ENCODE data around the gene GADD45GIP1.
A peak's percentile ranks its signal among the peaks of the same experiment; 100 is the strongest.

The GADD45GIP1 gene

DNA sequence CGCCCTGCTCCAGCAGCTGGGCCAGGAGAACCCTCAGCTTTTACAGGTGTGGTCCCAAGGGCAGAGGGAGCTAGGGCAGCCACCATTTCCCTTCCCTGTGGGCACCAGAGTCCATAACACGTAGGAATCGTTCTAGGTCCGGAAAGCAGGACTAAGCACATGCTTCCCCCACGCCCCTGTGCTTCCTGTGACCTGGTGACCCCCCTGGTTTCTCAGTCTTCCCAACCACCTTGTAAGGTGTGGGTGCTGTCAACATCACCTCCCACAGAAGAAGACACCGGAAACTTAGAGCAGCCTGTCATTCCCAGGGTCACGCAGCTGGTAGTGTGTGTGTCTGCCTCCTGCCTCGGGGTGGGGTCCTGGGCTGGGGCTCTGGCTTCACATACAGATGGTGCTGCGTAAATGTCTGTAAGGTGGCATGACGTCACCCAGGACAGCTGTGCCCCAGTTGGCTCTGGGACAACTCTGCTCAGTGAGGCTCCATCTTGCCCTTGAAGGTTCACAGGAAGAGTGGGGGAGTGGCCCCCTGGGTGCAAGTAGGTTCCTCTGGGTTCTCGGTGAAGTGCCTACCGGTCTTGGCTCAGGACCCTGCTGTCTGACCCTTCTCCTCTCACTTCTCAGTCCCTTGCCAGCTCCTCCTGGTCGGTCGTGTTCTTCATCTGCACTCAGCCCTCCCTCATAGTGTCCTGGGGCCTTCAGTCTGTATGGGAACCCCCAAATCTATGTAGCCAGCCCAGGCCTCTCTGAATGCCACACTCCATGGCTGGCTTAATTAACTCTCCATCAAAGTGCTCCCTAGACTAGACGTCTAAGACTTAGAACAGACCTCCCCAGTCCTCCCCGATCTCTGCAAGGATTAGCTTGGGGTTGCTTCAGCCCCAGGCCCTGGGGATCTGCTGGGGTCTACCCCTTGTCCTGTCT is 7.4 kb downstream of the GADD45GIP1 start:
- H3K9me3 ChIP-seq (ENCODE audit: control insufficient read depth in 2 of 2, low read length in 2 of 2): no peaks in the 10 kb centered on the region
- peaks cover 40 to 60% of the 10 kb centered on the region in 2 donors for H3K36me3 ChIP-seq (ENCODE audit: control insufficient read depth in 2 of 2, insufficient read depth in 2 of 2, low read length in 2 of 2)
- H3K4me1 ChIP-seq (ENCODE audit: control insufficient read depth in 2 of 2, insufficient read depth in 2 of 2, low read length in 2 of 2): peaks cover 17 to 18% of the 10 kb centered on the region in 2 donors
- no peak overlapping the region for H3K27ac ChIP-seq (ENCODE audit: low read depth in 2 of 2, low read length in 2 of 2)
- H3K4me3 ChIP-seq (ENCODE audit: low read length in 2 of 2): no peak overlapping the region
- no peaks in the 10 kb centered on the region for H3K27me3 ChIP-seq (ENCODE audit: control insufficient read depth in 2 of 2, insufficient read depth in 2 of 2, low read length in 2 of 2)
- H3K9ac ChIP-seq (ENCODE audit: low read depth in 1 of 2, low read length in 2 of 2): no peak overlapping the region

DNA sequence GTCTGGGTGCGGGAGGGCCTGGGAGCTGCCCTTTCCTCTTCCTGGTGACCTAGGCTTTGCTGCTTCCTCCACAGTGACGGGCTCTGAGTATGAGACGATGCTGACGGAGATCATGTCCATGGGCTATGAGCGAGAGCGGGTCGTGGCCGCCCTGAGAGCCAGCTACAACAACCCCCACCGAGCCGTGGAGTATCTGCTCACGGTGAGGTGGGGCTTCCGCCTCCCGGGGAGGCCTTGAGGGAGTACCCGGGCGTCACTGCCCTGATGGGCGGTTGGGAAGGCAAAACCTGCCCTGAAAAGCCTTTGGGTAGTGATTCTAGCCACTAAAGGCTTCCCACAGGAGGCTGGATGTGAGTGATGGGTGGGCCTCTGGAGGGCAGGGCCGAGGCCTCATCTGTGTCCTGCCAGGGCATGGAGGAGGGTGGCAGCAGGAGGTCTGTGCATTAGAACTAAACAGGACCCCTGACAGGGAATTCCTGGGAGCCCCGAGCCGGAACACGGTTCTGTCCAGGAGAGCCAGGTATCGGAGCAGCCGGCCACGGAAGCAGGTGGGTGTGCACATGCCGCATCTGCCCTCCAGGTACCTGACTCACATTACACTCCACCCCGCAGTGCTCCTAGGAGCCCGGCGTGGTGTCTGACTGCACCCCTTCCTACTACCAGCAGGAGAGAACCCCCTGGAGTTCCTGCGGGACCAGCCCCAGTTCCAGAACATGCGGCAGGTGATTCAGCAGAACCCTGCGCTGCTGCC is 8.2 kb downstream of the GADD45GIP1 start:
- Histone ChIP-seq H3K9me3 (ENCODE audit: control insufficient read depth in 2 of 2, low read length in 2 of 2) (no peaks in the 10 kb centered on the region), H3K27ac (ENCODE audit: low read depth in 2 of 2, low read length in 2 of 2) (no peak overlapping the region), H3K27me3 (ENCODE audit: control insufficient read depth in 2 of 2, insufficient read depth in 2 of 2, low read length in 2 of 2) (no peaks in the 10 kb centered on the region), H3K36me3 (ENCODE audit: control insufficient read depth in 2 of 2, insufficient read depth in 2 of 2, low read length in 2 of 2) (peaks cover 45 to 60% of the 10 kb centered on the region in 2 donors), H3K9ac (ENCODE audit: low read depth in 1 of 2, low read length in 2 of 2) (no peak overlapping the region), H3K4me1 (ENCODE audit: control insufficient read depth in 2 of 2, insufficient read depth in 2 of 2, low read length in 2 of 2) (peaks cover 10% of the 10 kb centered on the region in 2 donors), H3K4me3 (ENCODE audit: low read length in 2 of 2) (no peak overlapping the region)

DNA sequence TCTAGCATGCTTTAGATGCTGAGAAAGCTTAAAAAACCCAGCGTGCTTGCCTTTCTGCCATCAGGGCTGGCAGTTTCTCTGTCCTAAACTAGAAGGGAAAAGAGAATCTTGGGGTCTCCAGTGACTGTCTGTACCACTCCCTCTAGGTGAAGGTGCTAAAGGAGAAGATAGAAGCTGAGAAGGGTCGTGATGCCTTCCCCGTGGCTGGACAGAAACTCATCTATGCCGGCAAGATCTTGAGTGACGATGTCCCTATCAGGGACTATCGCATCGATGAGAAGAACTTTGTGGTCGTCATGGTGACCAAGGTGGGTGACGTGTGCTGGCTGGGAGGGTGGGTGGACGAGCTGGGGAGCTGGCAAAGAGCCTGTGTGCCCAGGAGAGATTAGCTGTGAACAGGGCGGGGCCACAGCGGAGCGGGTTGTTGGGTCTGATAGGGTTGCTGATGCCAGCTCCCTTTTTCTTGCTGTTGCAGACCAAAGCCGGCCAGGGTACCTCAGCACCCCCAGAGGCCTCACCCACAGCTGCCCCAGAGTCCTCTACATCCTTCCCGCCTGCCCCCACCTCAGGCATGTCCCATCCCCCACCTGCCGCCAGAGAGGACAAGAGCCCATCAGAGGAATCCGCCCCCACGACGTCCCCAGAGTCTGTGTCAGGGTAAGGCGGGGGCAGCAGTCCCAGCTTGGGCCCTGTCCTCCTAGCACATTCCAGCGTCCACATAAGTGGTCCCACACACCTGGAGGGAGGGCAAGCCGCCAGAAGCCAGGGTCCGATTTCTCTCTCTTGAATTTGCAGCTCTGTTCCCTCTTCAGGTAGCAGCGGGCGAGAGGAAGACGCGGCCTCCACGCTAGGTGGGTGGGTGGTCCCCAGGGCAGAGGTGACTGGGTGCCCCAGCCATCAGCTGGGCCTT is 9.1 kb downstream of the GADD45GIP1 start:
- no peaks in the 10 kb centered on the region for H3K9me3 ChIP-seq (ENCODE audit: control insufficient read depth in 2 of 2, low read length in 2 of 2)
- H3K4me1 ChIP-seq (ENCODE audit: control insufficient read depth in 2 of 2, insufficient read depth in 2 of 2, low read length in 2 of 2): peaks cover 8 to 15% of the 10 kb centered on the region in 2 donors
- no peak overlapping the region for H3K4me3 ChIP-seq (ENCODE audit: low read length in 2 of 2)
- no peak overlapping the region for H3K9ac ChIP-seq (ENCODE audit: low read depth in 1 of 2, low read length in 2 of 2)
- no peaks in the 10 kb centered on the region for H3K27me3 ChIP-seq (ENCODE audit: control insufficient read depth in 2 of 2, insufficient read depth in 2 of 2, low read length in 2 of 2)
- H3K36me3 ChIP-seq (ENCODE audit: control insufficient read depth in 2 of 2, insufficient read depth in 2 of 2, low read length in 2 of 2): peaks cover 53 to 62% of the 10 kb centered on the region in 2 donors
- H3K27ac ChIP-seq (ENCODE audit: low read depth in 2 of 2, low read length in 2 of 2): no peak overlapping the region

DNA sequence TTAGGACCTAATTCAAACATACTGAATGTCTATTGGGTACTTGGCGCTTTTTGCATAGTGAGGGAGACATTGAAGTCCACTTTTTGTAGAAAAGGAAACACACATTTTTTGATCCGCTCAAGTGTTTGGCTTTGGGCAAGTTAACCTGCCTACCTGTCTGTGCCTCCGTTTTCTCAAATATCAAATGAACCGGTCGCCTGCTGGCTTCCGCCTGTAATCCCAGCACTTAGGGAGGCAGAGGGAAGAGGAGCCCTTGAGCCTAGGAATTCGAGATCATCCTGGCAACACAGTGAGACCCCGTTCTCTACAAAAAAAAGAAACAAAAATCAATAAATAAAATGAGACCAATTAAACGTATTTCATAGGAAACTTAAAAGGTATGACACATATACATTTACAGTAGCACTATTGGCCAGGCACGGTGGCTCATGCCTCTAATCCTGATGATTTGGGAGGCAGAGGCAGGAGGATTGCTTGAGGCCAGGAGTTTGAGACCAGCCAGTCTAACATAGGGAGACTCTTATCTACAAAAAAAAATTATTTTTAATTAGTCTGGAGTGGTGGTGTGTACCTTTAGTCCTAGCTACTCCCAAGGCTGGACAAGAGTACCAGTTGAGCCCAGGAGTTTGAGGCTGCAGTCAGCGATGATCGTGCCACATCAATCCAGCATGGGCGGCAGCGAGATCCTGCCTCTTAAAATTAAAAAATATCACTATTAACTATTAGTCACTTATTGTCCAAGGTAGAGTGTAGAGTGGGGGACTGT is 10.1 kb downstream of the GADD45GIP1 start:
- no peaks in the 10 kb centered on the region for H3K27me3 ChIP-seq (ENCODE audit: control insufficient read depth in 2 of 2, insufficient read depth in 2 of 2, low read length in 2 of 2)
- peaks cover 7 to 15% of the 10 kb centered on the region in 2 donors for H3K4me1 ChIP-seq (ENCODE audit: control insufficient read depth in 2 of 2, insufficient read depth in 2 of 2, low read length in 2 of 2)
- peak overlapping the region; percentile 77 to 94 for H3K4me3 ChIP-seq (ENCODE audit: low read length in 2 of 2)
- peak overlapping the region; percentile 76 for H3K9ac ChIP-seq (ENCODE audit: low read depth in 1 of 2, low read length in 2 of 2)
- peak overlapping the region in 1 of 2 donors; percentile 87 for H3K27ac ChIP-seq (ENCODE audit: low read depth in 2 of 2, low read length in 2 of 2)
- H3K9me3 ChIP-seq (ENCODE audit: control insufficient read depth in 2 of 2, low read length in 2 of 2): no peaks in the 10 kb centered on the region
- H3K36me3 ChIP-seq (ENCODE audit: control insufficient read depth in 2 of 2, insufficient read depth in 2 of 2, low read length in 2 of 2): peaks cover 46 to 63% of the 10 kb centered on the region in 2 donors

DNA sequence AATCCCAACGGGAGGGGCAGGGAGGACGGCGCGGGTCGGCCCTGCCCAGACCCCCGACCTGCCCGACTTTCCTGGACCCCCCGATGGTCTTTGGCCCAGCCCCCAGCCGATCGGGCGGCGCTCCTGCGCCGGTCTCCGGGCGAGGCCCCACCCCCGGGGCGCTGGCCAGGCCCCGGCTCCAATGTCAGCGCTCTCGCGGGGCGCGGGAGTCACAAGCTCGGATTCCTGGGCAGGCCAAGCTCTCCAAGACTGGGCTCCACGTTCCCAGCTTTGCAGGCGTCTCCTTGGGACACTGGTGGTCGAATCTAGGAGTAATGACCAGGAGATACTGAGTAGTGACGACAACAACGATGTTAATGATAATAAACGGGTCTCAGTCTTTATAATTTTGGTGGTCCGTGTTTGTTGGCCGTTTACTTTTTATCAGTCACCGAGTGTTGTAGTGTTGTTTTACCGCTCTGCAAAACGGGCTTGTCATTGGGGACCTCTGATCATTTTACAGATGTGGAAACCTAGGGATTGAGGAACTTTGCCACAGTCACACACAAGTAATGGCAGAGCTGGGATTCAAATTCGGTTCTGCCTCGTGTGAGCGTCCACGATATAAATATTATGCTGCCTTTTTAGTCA is 10.8 kb downstream of the GADD45GIP1 start:
- peak overlapping the region; percentile 77 to 94 for H3K4me3 ChIP-seq (ENCODE audit: low read length in 2 of 2)
- H3K9me3 ChIP-seq (ENCODE audit: control insufficient read depth in 2 of 2, low read length in 2 of 2): no peaks in the 10 kb centered on the region
- H3K27me3 ChIP-seq (ENCODE audit: control insufficient read depth in 2 of 2, insufficient read depth in 2 of 2, low read length in 2 of 2): no peaks in the 10 kb centered on the region
- peak overlapping the region; percentile 87 to 89 for H3K27ac ChIP-seq (ENCODE audit: low read depth in 2 of 2, low read length in 2 of 2)
- peaks cover 7 to 15% of the 10 kb centered on the region in 2 donors for H3K4me1 ChIP-seq (ENCODE audit: control insufficient read depth in 2 of 2, insufficient read depth in 2 of 2, low read length in 2 of 2)
- H3K36me3 ChIP-seq (ENCODE audit: control insufficient read depth in 2 of 2, insufficient read depth in 2 of 2, low read length in 2 of 2): peaks cover 50 to 62% of the 10 kb centered on the region in 2 donors
- H3K9ac ChIP-seq (ENCODE audit: low read depth in 1 of 2, low read length in 2 of 2): peak overlapping the region; percentile 76

DNA sequence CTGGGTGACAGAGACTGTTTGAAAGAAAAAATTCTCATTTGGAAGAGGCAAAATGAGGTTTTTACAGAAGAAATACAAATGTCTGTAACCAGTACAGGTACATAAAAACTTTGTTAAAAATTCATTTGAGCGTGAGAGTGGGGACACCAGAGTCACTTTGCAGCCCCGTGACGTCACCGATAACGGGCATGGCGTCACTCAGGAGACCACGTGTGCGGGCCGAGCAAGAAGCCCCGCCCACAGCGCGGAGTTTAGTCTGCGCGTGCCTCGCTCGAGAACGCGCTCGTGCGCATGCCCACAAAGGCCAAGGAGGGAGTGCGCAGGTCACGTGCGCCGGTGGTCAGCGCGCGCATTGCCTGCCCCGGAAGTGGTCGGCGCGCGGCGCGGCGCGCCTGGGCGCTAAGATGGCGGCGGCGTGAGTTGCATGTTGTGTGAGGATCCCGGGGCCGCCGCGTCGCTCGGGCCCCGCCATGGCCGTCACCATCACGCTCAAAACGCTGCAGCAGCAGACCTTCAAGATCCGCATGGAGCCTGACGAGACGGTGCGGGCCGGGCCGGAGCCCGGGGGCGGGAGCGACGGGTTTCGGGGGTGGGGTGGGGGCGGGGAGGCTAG is 11.4 kb downstream of the GADD45GIP1 start, which contains the start of gene RAD23A:
RAD23A (plus strand) TSS at position 384 of the 613 bp plus-strand sequence; CDS start at position 471, 87 bp downstream.
- peaks cover 51 to 62% of the 10 kb centered on the region in 2 donors for H3K36me3 ChIP-seq (ENCODE audit: control insufficient read depth in 2 of 2, insufficient read depth in 2 of 2, low read length in 2 of 2)

DNA sequence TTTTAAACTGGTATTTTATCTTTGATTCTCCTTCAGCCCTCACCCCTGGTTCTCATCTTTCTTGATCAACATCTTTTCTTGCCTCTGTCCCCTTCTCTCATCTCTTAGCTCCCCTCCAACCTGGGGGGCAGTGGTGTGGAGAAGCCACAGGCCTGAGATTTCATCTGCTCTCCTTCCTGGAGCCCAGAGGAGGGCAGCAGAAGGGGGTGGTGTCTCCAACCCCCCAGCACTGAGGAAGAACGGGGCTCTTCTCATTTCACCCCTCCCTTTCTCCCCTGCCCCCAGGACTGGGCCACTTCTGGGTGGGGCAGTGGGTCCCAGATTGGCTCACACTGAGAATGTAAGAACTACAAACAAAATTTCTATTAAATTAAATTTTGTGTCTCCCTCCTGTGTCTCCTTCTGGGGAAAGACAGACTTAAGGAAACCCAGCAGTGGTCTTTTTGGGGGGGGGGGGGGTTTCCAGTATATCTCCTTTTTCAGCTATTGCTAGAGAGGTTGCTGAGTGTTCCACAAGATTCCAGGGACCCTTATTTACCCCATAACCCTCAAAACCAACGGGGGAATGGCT is 12.8 kb downstream of the GADD45GIP1 start:
- H3K9ac ChIP-seq (ENCODE audit: low read depth in 1 of 2, low read length in 2 of 2): no peak overlapping the region
- no peaks in the 10 kb centered on the region for H3K9me3 ChIP-seq (ENCODE audit: control insufficient read depth in 2 of 2, low read length in 2 of 2)
- no peaks in the 10 kb centered on the region for H3K27me3 ChIP-seq (ENCODE audit: control insufficient read depth in 2 of 2, insufficient read depth in 2 of 2, low read length in 2 of 2)
- H3K4me1 ChIP-seq (ENCODE audit: control insufficient read depth in 2 of 2, insufficient read depth in 2 of 2, low read length in 2 of 2): peaks cover 22 to 30% of the 10 kb centered on the region in 2 donors
- no peak overlapping the region for H3K27ac ChIP-seq (ENCODE audit: low read depth in 2 of 2, low read length in 2 of 2)
- H3K36me3 ChIP-seq (ENCODE audit: control insufficient read depth in 2 of 2, insufficient read depth in 2 of 2, low read length in 2 of 2): peaks cover 52 to 60% of the 10 kb centered on the region in 2 donors
- no peak overlapping the region for H3K4me3 ChIP-seq (ENCODE audit: low read length in 2 of 2)

More for the DNA sequence above, 11.4 kb downstream of the GADD45GIP1 start, which contains the start of gene RAD23A:
- Histone ChIP-seq H3K9ac (ENCODE audit: low read depth in 1 of 2, low read length in 2 of 2) (peak within 1 kb of the TSS; percentile 76), H3K9me3 (ENCODE audit: control insufficient read depth in 2 of 2, low read length in 2 of 2) (no peaks in the 10 kb centered on the region), H3K4me3 (ENCODE audit: low read length in 2 of 2) (peak within 1 kb of the TSS; percentile 77 to 94), H3K27ac (ENCODE audit: low read depth in 2 of 2, low read length in 2 of 2) (peak within 1 kb of the TSS; percentile 87 to 89), H3K27me3 (ENCODE audit: control insufficient read depth in 2 of 2, insufficient read depth in 2 of 2, low read length in 2 of 2) (no peaks in the 10 kb centered on the region), H3K4me1 (ENCODE audit: control insufficient read depth in 2 of 2, insufficient read depth in 2 of 2, low read length in 2 of 2) (peaks cover 8 to 20% of the 10 kb centered on the region in 2 donors)

DNA sequence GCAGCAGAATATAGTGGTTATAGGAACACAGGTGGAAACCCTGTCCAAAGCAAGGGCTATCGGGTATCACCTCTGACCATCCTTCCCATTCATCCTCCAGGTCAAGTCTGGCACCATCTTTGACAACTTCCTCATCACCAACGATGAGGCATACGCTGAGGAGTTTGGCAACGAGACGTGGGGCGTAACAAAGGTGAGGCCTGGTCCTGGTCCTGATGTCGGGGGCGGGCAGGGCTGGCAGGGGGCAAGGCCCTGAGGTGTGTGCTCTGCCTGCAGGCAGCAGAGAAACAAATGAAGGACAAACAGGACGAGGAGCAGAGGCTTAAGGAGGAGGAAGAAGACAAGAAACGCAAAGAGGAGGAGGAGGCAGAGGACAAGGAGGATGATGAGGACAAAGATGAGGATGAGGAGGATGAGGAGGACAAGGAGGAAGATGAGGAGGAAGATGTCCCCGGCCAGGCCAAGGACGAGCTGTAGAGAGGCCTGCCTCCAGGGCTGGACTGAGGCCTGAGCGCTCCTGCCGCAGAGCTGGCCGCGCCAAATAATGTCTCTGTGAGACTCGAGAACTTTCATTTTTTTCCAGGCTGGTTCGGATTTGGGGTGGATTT is 13.5 kb downstream of the GADD45GIP1 start:
- Histone ChIP-seq H3K36me3 (ENCODE audit: control insufficient read depth in 2 of 2, insufficient read depth in 2 of 2, low read length in 2 of 2) (peaks cover 46 to 54% of the 10 kb centered on the region in 2 donors), H3K27me3 (ENCODE audit: control insufficient read depth in 2 of 2, insufficient read depth in 2 of 2, low read length in 2 of 2) (no peaks in the 10 kb centered on the region), H3K27ac (ENCODE audit: low read depth in 2 of 2, low read length in 2 of 2) (no peak overlapping the region), H3K9me3 (ENCODE audit: control insufficient read depth in 2 of 2, low read length in 2 of 2) (no peaks in the 10 kb centered on the region), H3K4me3 (ENCODE audit: low read length in 2 of 2) (no peak overlapping the region), H3K9ac (ENCODE audit: low read depth in 1 of 2, low read length in 2 of 2) (no peak overlapping the region), H3K4me1 (ENCODE audit: control insufficient read depth in 2 of 2, insufficient read depth in 2 of 2, low read length in 2 of 2) (peaks cover 24 to 32% of the 10 kb centered on the region in 2 donors)

Data from mucosa of rectum (tissue), 2 donors.